ENCODE measurements around the gene FAM193A. TPM values are rescaled to one million over a fixed set of nuclear protein-coding genes. Genes with fewer than 3 reads are reported as not detected.

The FAM193A gene
- total RNA-seq, 6 donors from 2014 or later, result 23.7 to 87.0 (median 27.1) TPM

DNA sequence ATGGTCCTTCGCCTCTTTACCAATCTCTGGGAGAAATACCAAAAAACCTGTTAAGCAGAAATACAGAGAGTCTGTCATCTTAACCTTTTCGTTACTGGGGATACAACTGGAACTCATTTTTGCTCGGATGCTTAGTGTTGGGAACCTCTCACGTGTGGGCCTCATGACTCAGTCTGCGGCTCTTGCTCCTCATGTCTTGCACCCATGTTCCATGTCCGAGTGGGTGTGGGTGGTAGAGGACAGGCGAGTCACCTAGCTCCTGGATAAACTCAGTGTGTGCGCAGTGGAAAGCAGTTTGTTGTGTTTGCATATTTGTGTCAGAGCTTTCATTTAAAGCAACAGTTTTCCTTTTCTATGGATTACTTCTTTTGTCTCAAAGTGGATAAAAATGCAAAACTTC lies 149.1 kb downstream of the FAM193A start:
- DNase-seq, result no peak
- WGBS, 2 donors, result 92 to 96% methylated on average over 8 of the region's 8 CpGs
- peaks cover 0 to 67% (median 39%) of the 10 kb centered on the region in 4 donors for H3K36me3 ChIP-seq

GRCh38 chr4:2686379-2687265 lies 150.2 kb downstream of the FAM193A start:
- TF ChIP-seq EP300 (IDR thresholded peaks at IDR 0.05) (no peak), POLR2AphosphoS5 (IDR thresholded peaks at IDR 0.05) (no peak), CTCF (IDR thresholded peaks at IDR 0.05) (no peak), POLR2A (IDR thresholded peaks at IDR 0.05) (no peak)
- ATAC-seq (ENCODE audit: low FRiP score in 2 of 2), result no peak
- peaks cover 0 to 5% (median 0%) of the 10 kb centered on the region in 4 donors for H3K4me1 ChIP-seq
- peak in 1 of 2 donors; percentile 66 for DNase-seq
- H3K4me3 ChIP-seq, result no peak overlapping the region
- 65 to 77% methylated on average over 12 to 13 of the region's 13 CpGs for WGBS, 2 donors
- no peaks in the 10 kb centered on the region for H3K27me3 ChIP-seq
- no peaks in the 10 kb centered on the region for H3K9me3 ChIP-seq
- H3K36me3 ChIP-seq, result peaks cover 5 to 73% (median 48%) of the 10 kb centered on the region in 4 donors
- no peak overlapping the region for H3K27ac ChIP-seq

More for the DNA sequence above, 149.1 kb downstream of the FAM193A start:
- Histone ChIP-seq H3K27ac (no peak overlapping the region), H3K4me3 (no peak overlapping the region), H3K9me3 (no peaks in the 10 kb centered on the region), H3K4me1 (peaks cover 0 to 5% (median 0%) of the 10 kb centered on the region in 4 donors), H3K27me3 (no peaks in the 10 kb centered on the region)
- TF ChIP-seq EP300 (IDR thresholded peaks at IDR 0.05), result no peak
- TF ChIP-seq POLR2A (IDR thresholded peaks at IDR 0.05), result no peak
- no peak for ATAC-seq (ENCODE audit: low FRiP score in 2 of 2)

- H3K4me3 ChIP-seq, result no peak overlapping the region
- H3K4me1 ChIP-seq, result peaks cover 0 to 5% (median 0%) of the 10 kb centered on the region in 4 donors
- H3K9me3 ChIP-seq, result no peaks in the 10 kb centered on the region
- H3K36me3 ChIP-seq, result peaks cover 6 to 83% (median 62%) of the 10 kb centered on the region in 4 donors
- no peaks in the 10 kb centered on the region for H3K27me3 ChIP-seq
- ATAC-seq (ENCODE audit: low FRiP score in 2 of 2), result no peak
- 92 to 95% methylated on average over 11 of the region's 11 CpGs for WGBS, 2 donors
- no peak overlapping the region for H3K27ac ChIP-seq
- TF ChIP-seq POLR2AphosphoS5 (IDR thresholded peaks at IDR 0.05) (no peak), CTCF (IDR thresholded peaks at IDR 0.05) (no peak), POLR2A (IDR thresholded peaks at IDR 0.05) (no peak), EP300 (IDR thresholded peaks at IDR 0.05) (no peak)
- no peak for DNase-seq
These were observed 151.8 kb downstream of the FAM193A start for GRCh38 chr4:2688281-2688680.

GRCh38 chr4:2688697-2689096 lies 152.2 kb downstream of the FAM193A start:
- WGBS, 2 donors, result 94 to 100% methylated on average over 4 of the region's 4 CpGs
- DNase-seq (no peak), ATAC-seq (ENCODE audit: low FRiP score in 2 of 2) (no peak)
- Histone ChIP-seq H3K4me1 (peaks cover 0 to 5% (median 0%) of the 10 kb centered on the region in 4 donors), H3K4me3 (no peak overlapping the region), H3K27me3 (no peaks in the 10 kb centered on the region), H3K27ac (no peak overlapping the region), H3K36me3 (peaks cover 10 to 86% (median 66%) of the 10 kb centered on the region in 4 donors), H3K9me3 (no peaks in the 10 kb centered on the region)
- TF ChIP-seq POLR2A (IDR thresholded peaks at IDR 0.05) (no peak), POLR2AphosphoS5 (IDR thresholded peaks at IDR 0.05) (no peak), EP300 (IDR thresholded peaks at IDR 0.05) (no peak), CTCF (IDR thresholded peaks at IDR 0.05) (no peak)

GRCh38 chr4:2689114-2689513 lies 152.7 kb downstream of the FAM193A start:
- no peak for ATAC-seq (ENCODE audit: low FRiP score in 2 of 2)
- H3K27ac ChIP-seq, result no peak overlapping the region
- no peaks in the 10 kb centered on the region for H3K9me3 ChIP-seq
- TF ChIP-seq CTCF (IDR thresholded peaks at IDR 0.05) (no peak), POLR2A (IDR thresholded peaks at IDR 0.05) (no peak), POLR2AphosphoS5 (IDR thresholded peaks at IDR 0.05) (no peak), EP300 (IDR thresholded peaks at IDR 0.05) (no peak)
- no peak overlapping the region for H3K4me3 ChIP-seq
- no peak for DNase-seq
- no peaks in the 10 kb centered on the region for H3K27me3 ChIP-seq
- H3K4me1 ChIP-seq, result peaks cover 0 to 5% (median 0%) of the 10 kb centered on the region in 4 donors
- peaks cover 13 to 86% (median 67%) of the 10 kb centered on the region in 4 donors for H3K36me3 ChIP-seq
- WGBS, 2 donors, result 86 to 90% methylated on average over 6 of the region's 6 CpGs
